Measurements from ENCODE around the gene CTNNA3. TPM values are rescaled to one million over a fixed set of nuclear protein-coding genes. Genes with fewer than 3 reads are reported as not detected.
A peak's percentile ranks its signal among the peaks of the same experiment; 100 is the strongest.

Gene CTNNA3
- total RNA-seq, 1 experiment from 2014 or later, result 0.85 TPM

DNA sequence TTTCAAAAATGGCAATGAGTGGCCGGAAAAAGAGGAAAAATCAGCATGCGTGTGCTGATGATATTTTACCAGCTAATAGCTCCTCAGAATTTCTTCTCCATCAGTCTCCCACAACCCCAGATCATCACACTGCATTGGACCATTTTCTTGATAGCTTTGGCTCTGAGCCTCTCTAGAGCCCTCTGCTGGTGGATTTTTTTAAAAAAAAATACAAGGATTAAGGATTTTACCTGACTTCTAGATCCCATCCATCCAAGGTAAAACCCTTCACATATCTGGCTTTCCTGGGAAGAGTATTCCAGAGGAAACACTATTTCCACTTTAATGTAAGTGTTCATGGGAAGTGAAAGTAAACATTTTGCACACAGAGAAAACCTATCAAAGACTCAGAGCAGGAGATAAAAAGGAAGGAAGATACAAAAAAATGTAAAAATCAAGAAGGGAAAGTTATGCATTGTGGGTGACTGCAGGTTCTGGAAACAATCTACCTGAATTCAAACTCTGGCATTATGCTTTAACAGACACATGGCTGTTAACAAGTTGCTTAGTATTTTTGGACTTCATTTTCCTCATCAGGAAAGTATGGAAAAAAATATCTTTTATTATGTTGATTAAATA lies 389.3 kb downstream of the CTNNA3 start:
- BruUV-seq (replicated peaks), result no TSS peak
- in situ Hi-C loops (cut with HindIII; ENCODE audit: low pct_unique_long_range_greater_than_20kb, low sequenced_read_pairs), result no loop called here
- ATAC-seq, result no peak
- Histone ChIP-seq H3K9me3 (ENCODE audit: control insufficient read depth, insufficient read depth, low read depth, low read length) (no peaks in the 10 kb centered on the region), H3K27me3 (ENCODE audit: control insufficient read depth, insufficient read depth, low read length) (no peaks in the 10 kb centered on the region), H3K27ac (ENCODE audit: low read length) (no peak overlapping the region), H3K4me3 (ENCODE audit: low read depth in 2 of 2, low read length in 2 of 2) (no peak overlapping the region), H3K36me3 (ENCODE audit: control insufficient read depth, insufficient read depth, low read length) (no peaks in the 10 kb centered on the region), H3K4me1 (ENCODE audit: control insufficient read depth, insufficient read depth, low read length) (no peaks in the 10 kb centered on the region)
- intact Hi-C loops (cut with micrococcal nuclease; ENCODE audit: unreplicated experiment), result no loop called here
- TF ChIP-seq, protein P1, sequence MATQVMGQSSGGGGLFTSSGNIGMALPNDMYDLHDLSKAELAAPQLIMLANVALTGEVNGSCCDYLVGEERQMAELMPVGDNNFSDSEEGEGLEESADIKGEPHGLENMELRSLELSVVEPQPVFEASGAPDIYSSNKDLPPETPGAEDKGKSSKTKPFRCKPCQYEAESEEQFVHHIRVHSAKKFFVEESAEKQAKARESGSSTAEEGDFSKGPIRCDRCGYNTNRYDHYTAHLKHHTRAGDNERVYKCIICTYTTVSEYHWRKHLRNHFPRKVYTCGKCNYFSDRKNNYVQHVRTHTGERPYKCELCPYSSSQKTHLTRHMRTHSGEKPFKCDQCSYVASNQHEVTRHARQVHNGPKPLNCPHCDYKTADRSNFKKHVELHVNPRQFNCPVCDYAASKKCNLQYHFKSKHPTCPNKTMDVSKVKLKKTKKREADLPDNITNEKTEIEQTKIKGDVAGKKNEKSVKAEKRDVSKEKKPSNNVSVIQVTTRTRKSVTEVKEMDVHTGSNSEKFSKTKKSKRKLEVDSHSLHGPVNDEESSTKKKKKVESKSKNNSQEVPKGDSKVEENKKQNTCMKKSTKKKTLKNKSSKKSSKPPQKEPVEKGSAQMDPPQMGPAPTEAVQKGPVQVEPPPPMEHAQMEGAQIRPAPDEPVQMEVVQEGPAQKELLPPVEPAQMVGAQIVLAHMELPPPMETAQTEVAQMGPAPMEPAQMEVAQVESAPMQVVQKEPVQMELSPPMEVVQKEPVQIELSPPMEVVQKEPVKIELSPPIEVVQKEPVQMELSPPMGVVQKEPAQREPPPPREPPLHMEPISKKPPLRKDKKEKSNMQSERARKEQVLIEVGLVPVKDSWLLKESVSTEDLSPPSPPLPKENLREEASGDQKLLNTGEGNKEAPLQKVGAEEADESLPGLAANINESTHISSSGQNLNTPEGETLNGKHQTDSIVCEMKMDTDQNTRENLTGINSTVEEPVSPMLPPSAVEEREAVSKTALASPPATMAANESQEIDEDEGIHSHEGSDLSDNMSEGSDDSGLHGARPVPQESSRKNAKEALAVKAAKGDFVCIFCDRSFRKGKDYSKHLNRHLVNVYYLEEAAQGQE (IDR thresholded peaks at IDR 0.05; ENCODE audit: insufficient read depth in 1 of 2, low read depth in 2 of 2, low read length in 1 of 2), result no peak
- TF ChIP-seq, protein P2, sequence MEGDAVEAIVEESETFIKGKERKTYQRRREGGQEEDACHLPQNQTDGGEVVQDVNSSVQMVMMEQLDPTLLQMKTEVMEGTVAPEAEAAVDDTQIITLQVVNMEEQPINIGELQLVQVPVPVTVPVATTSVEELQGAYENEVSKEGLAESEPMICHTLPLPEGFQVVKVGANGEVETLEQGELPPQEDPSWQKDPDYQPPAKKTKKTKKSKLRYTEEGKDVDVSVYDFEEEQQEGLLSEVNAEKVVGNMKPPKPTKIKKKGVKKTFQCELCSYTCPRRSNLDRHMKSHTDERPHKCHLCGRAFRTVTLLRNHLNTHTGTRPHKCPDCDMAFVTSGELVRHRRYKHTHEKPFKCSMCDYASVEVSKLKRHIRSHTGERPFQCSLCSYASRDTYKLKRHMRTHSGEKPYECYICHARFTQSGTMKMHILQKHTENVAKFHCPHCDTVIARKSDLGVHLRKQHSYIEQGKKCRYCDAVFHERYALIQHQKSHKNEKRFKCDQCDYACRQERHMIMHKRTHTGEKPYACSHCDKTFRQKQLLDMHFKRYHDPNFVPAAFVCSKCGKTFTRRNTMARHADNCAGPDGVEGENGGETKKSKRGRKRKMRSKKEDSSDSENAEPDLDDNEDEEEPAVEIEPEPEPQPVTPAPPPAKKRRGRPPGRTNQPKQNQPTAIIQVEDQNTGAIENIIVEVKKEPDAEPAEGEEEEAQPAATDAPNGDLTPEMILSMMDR (IDR thresholded peaks at IDR 0.05), result peak; percentile 75
- POLR2A ChIA-PET, result no interaction called here
- CTCF ChIA-PET, result interaction anchor here (0.6 to 1.1 kb wide), 2 partner anchors 215 to 472 kb away, joined by 3 to 4 read pairs; no protein-coding TSS in a partner anchor
- DNase-seq (ENCODE audit: low read depth, low spot score), result peak; percentile 12

DNA sequence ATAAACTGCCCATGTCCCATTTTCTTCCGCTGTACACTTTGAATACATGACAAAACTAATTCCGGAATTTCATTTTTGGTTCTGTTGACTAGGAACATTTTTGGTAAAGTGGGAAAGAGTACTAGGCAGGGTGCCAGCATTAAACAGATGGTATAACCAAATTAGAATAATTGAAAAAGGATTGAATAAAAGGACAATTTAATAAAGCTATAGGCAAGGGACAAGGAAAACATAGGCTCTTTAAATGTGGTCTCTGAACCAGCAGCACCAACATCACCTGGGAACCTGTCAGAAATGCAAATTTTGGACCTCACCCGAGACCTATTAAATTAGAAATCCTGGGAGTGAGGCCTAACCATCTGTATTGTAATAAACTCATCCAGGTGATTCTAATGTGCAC lies 393.3 kb downstream of the CTNNA3 start:
- TF ChIP-seq TCF7L2 (IDR thresholded peaks at IDR 0.05; ENCODE audit: low read depth, low read length) (no peak), SIN3A (IDR thresholded peaks at IDR 0.05; ENCODE audit: borderline replicate concordance, insufficient read depth, low read depth, low read length) (no peak), POLR2AphosphoS5 (IDR thresholded peaks at IDR 0.05; ENCODE audit: low read depth, low read length) (no peak)
- TF ChIP-seq, protein P1 (IDR thresholded peaks at IDR 0.05; ENCODE audit: insufficient read depth in 1 of 2, low read depth in 2 of 2, low read length in 1 of 2), result no peak
- TF ChIP-seq, protein P2 (IDR thresholded peaks at IDR 0.05), result no peak
- DNase-seq (ENCODE audit: low read depth, low spot score) (no peak), ATAC-seq (no peak)
- intact Hi-C loops (cut with micrococcal nuclease; ENCODE audit: unreplicated experiment) (no loop called here), in situ Hi-C loops (cut with HindIII; ENCODE audit: low pct_unique_long_range_greater_than_20kb, low sequenced_read_pairs) (no loop called here)
- ChIA-PET POLR2A (no interaction called here), CTCF (no interaction called here)
- Histone ChIP-seq H3K4me3 (ENCODE audit: low read depth in 2 of 2, low read length in 2 of 2) (no peak overlapping the region), H3K27me3 (ENCODE audit: control insufficient read depth, insufficient read depth, low read length) (no peaks in the 10 kb centered on the region), H3K27ac (ENCODE audit: low read length) (no peak overlapping the region), H3K4me1 (ENCODE audit: control insufficient read depth, insufficient read depth, low read length) (no peaks in the 10 kb centered on the region), H3K36me3 (ENCODE audit: control insufficient read depth, insufficient read depth, low read length) (no peaks in the 10 kb centered on the region), H3K9me3 (ENCODE audit: control insufficient read depth, insufficient read depth, low read depth, low read length) (no peaks in the 10 kb centered on the region)
- no TSS peak for BruUV-seq (replicated peaks)
